ENCODE data around the gene SMAD7. TPM values are rescaled to one million over a fixed set of nuclear protein-coding genes. Genes with fewer than 3 reads are reported as not detected.

SMAD7 gene
- total and polyA plus RNA-seq, 4 donors, result 27.3 to 98.8 (median 44.2) TPM

GRCh38 chr18:48958951-48959350 is 8.2 kb upstream of the SMAD7 start:
- intact Hi-C loops (cut with DNase I), result loop anchor here in 1 of 2 donors (10.0 kb wide), 1 partner anchor 456 kb away; no protein-coding TSS in a partner anchor
- no peak for ATAC-seq (ENCODE audit: low FRiP score)

GRCh38 chr18:48957616-48958015 is 6.9 kb upstream of the SMAD7 start:
- Histone ChIP-seq H3K4me3 (ENCODE audit: low read length in 2 of 2) (no peak overlapping the region), H3K4me1 (ENCODE audit: control insufficient read depth in 1 of 2, insufficient read depth in 2 of 2, low read length in 2 of 2) (peaks cover 7 to 11% of the 10 kb centered on the region in 2 donors), H3K27ac (ENCODE audit: low read depth in 1 of 2, low read length in 2 of 2) (no peak overlapping the region), H3K36me3 (ENCODE audit: control insufficient read depth in 1 of 2, insufficient read depth in 2 of 2, low read length in 1 of 2) (no peaks in the 10 kb centered on the region), H3K27me3 (ENCODE audit: control insufficient read depth in 1 of 2, insufficient read depth in 2 of 2, low read length in 1 of 2) (no peaks in the 10 kb centered on the region), H3K9me3 (ENCODE audit: control insufficient read depth, low read length) (no peaks in the 10 kb centered on the region)
- WGBS, 2 donors, result 83 to 85% methylated on average over 4 of the region's 4 CpGs
- ATAC-seq (ENCODE audit: low FRiP score) (no peak), DNase-seq (no peak)
- intact Hi-C loops (cut with DNase I), result loop anchor here in 1 of 2 donors (10.0 kb wide), 1 partner anchor 457 kb away; no protein-coding TSS in a partner anchor

More at GRCh38 chr18:48958951-48959350, 8.2 kb upstream of the SMAD7 start:
- Histone ChIP-seq H3K36me3 (ENCODE audit: control insufficient read depth in 1 of 2, insufficient read depth in 2 of 2, low read length in 1 of 2) (no peaks in the 10 kb centered on the region), H3K4me3 (ENCODE audit: low read length in 2 of 2) (no peak overlapping the region), H3K27ac (ENCODE audit: low read depth in 1 of 2, low read length in 2 of 2) (no peak overlapping the region), H3K27me3 (ENCODE audit: control insufficient read depth in 1 of 2, insufficient read depth in 2 of 2, low read length in 1 of 2) (no peaks in the 10 kb centered on the region), H3K9me3 (ENCODE audit: control insufficient read depth, low read length) (no peaks in the 10 kb centered on the region), H3K4me1 (ENCODE audit: control insufficient read depth in 1 of 2, insufficient read depth in 2 of 2, low read length in 2 of 2) (peaks cover 7 to 11% of the 10 kb centered on the region in 2 donors)
- WGBS, 2 donors, result 95% methylated on average over 6 of the region's 6 CpGs
- no peak for DNase-seq

- H3K4me3 ChIP-seq (ENCODE audit: low read length in 2 of 2), result no peak overlapping the region
- DNase-seq, result peak in 1 of 2 donors; percentile 57
- no peak overlapping the region for H3K27ac ChIP-seq (ENCODE audit: low read depth in 1 of 2, low read length in 2 of 2)
- 82 to 84% methylated on average over 8 of the region's 8 CpGs for WGBS, 2 donors
- intact Hi-C loops (cut with DNase I), result loop anchor here in 1 of 2 donors (10.0 kb wide), 1 partner anchor 458 kb away; no protein-coding TSS in a partner anchor
- H3K27me3 ChIP-seq (ENCODE audit: control insufficient read depth in 1 of 2, insufficient read depth in 2 of 2, low read length in 1 of 2), result no peaks in the 10 kb centered on the region
- ATAC-seq (ENCODE audit: low FRiP score), result no peak
- H3K4me1 ChIP-seq (ENCODE audit: control insufficient read depth in 1 of 2, insufficient read depth in 2 of 2, low read length in 2 of 2), result peaks cover 7 to 11% of the 10 kb centered on the region in 2 donors
- H3K9me3 ChIP-seq (ENCODE audit: control insufficient read depth, low read length), result no peaks in the 10 kb centered on the region
- H3K36me3 ChIP-seq (ENCODE audit: control insufficient read depth in 1 of 2, insufficient read depth in 2 of 2, low read length in 1 of 2), result no peaks in the 10 kb centered on the region
Observed at GRCh38 chr18:48957136-48957535, 6.4 kb upstream of the SMAD7 start.

- ATAC-seq (ENCODE audit: low FRiP score), result no peak
- no peaks in the 10 kb centered on the region for H3K27me3 ChIP-seq (ENCODE audit: control insufficient read depth in 1 of 2, insufficient read depth in 2 of 2, low read length in 1 of 2)
- H3K36me3 ChIP-seq (ENCODE audit: control insufficient read depth in 1 of 2, insufficient read depth in 2 of 2, low read length in 1 of 2), result no peaks in the 10 kb centered on the region
- peaks cover 7 to 11% of the 10 kb centered on the region in 2 donors for H3K4me1 ChIP-seq (ENCODE audit: control insufficient read depth in 1 of 2, insufficient read depth in 2 of 2, low read length in 2 of 2)
- no peak for DNase-seq
- intact Hi-C loops (cut with DNase I), result loop anchor here (1.0 to 10.0 kb wide), 2 partner anchors 19 to 458 kb away; no protein-coding TSS in a partner anchor
- H3K9me3 ChIP-seq (ENCODE audit: control insufficient read depth, low read length), result no peaks in the 10 kb centered on the region
- H3K27ac ChIP-seq (ENCODE audit: low read depth in 1 of 2, low read length in 2 of 2), result peak overlapping the region; percentile 81 to 94
- 68 to 80% methylated on average over 1 of the region's 1 CpG for WGBS, 2 donors
- H3K4me3 ChIP-seq (ENCODE audit: low read length in 2 of 2), result no peak overlapping the region
Observed at GRCh38 chr18:48956356-48956755, 5.6 kb upstream of the SMAD7 start.

- Histone ChIP-seq H3K4me1 (ENCODE audit: control insufficient read depth in 1 of 2, insufficient read depth in 2 of 2, low read length in 2 of 2) (peaks cover 7 to 11% of the 10 kb centered on the region in 2 donors), H3K27me3 (ENCODE audit: control insufficient read depth in 1 of 2, insufficient read depth in 2 of 2, low read length in 1 of 2) (no peaks in the 10 kb centered on the region), H3K36me3 (ENCODE audit: control insufficient read depth in 1 of 2, insufficient read depth in 2 of 2, low read length in 1 of 2) (no peaks in the 10 kb centered on the region), H3K9me3 (ENCODE audit: control insufficient read depth, low read length) (no peaks in the 10 kb centered on the region), H3K27ac (ENCODE audit: low read depth in 1 of 2, low read length in 2 of 2) (peak overlapping the region; percentile 94), H3K4me3 (ENCODE audit: low read length in 2 of 2) (no peak overlapping the region)
- intact Hi-C loops (cut with DNase I), result loop anchor here (1.0 to 10.0 kb wide), 3 partner anchors 19 to 459 kb away; no protein-coding TSS in a partner anchor
- ATAC-seq (ENCODE audit: low FRiP score) (peak; percentile 64), DNase-seq (peak; percentile 91 to 92)
- WGBS, 2 donors, result 3 to 4% methylated on average over 7 of the region's 7 CpGs
Observed at GRCh38 chr18:48955830-48956261, 5.1 kb upstream of the SMAD7 start.

- peak overlapping the region; percentile 94 to 100 for H3K27ac ChIP-seq (ENCODE audit: low read depth in 1 of 2, low read length in 2 of 2)
- intact Hi-C loops (cut with DNase I), result loop anchor here (2.0 to 10.0 kb wide), 4 partner anchors 36 to 460 kb away; no protein-coding TSS in a partner anchor
- no peak overlapping the region for H3K4me3 ChIP-seq (ENCODE audit: low read length in 2 of 2)
- no peaks in the 10 kb centered on the region for H3K27me3 ChIP-seq (ENCODE audit: control insufficient read depth in 1 of 2, insufficient read depth in 2 of 2, low read length in 1 of 2)
- H3K9me3 ChIP-seq (ENCODE audit: control insufficient read depth, low read length), result no peaks in the 10 kb centered on the region
- DNase-seq (peak in 1 of 2 donors; percentile 82), ATAC-seq (ENCODE audit: low FRiP score) (peak; percentile 0)
- H3K36me3 ChIP-seq (ENCODE audit: control insufficient read depth in 1 of 2, insufficient read depth in 2 of 2, low read length in 1 of 2), result no peaks in the 10 kb centered on the region
- peaks cover 7 to 11% of the 10 kb centered on the region in 2 donors for H3K4me1 ChIP-seq (ENCODE audit: control insufficient read depth in 1 of 2, insufficient read depth in 2 of 2, low read length in 2 of 2)
- WGBS, 2 donors, result 60 to 67% methylated on average over 14 of the region's 14 CpGs
Observed at GRCh38 chr18:48954886-48955819, 4.4 kb upstream of the SMAD7 start.

GRCh38 chr18:48953104-48953706 is 2.4 kb upstream of the SMAD7 start:
- ATAC-seq (ENCODE audit: low FRiP score) (no peak), DNase-seq (peak in 1 of 2 donors; percentile 44)
- 41 to 43% methylated on average over 19 of the region's 19 CpGs for WGBS, 2 donors

More at GRCh38 chr18:48953104-48953706, 2.4 kb upstream of the SMAD7 start:
- peaks cover 7 to 11% of the 10 kb centered on the region in 2 donors for H3K4me1 ChIP-seq (ENCODE audit: control insufficient read depth in 1 of 2, insufficient read depth in 2 of 2, low read length in 2 of 2)
- H3K36me3 ChIP-seq (ENCODE audit: control insufficient read depth in 1 of 2, insufficient read depth in 2 of 2, low read length in 1 of 2), result no peaks in the 10 kb centered on the region
- H3K4me3 ChIP-seq (ENCODE audit: low read length in 2 of 2), result peak overlapping the region; percentile 46 to 47
- peak overlapping the region; percentile 96 to 98 for H3K27ac ChIP-seq (ENCODE audit: low read depth in 1 of 2, low read length in 2 of 2)
- intact Hi-C loops (cut with DNase I), result loop anchor here (2.0 to 10.0 kb wide), 4 partner anchors 46 to 462 kb away; no protein-coding TSS in a partner anchor
- no peaks in the 10 kb centered on the region for H3K27me3 ChIP-seq (ENCODE audit: control insufficient read depth in 1 of 2, insufficient read depth in 2 of 2, low read length in 1 of 2)
- H3K9me3 ChIP-seq (ENCODE audit: control insufficient read depth, low read length), result no peaks in the 10 kb centered on the region
